Fibroblast of pulmonary artery (primary cell): Measurements from ENCODE around the gene TOGARAM2.

Source experiments
- DNase-seq: peaks from one replicate; pipeline ENCODE4 v3.0.0-alpha.2; 2010; ENCODE audit warnings: low read depth
- H3K4me3 ChIP-seq: replicated peaks from 2 replicates; pipeline ENCODE4 v1.5.1; 2011; ENCODE audit warnings: low read depth, mild to moderate bottlenecking, control low read depth, low read length, moderate library complexity
- CTCF ChIP-seq: IDR thresholded peaks from 2 replicates; pipeline ENCODE4 v1.5.1; 2011; ENCODE audit warnings: mild to moderate bottlenecking, control low read depth, low read length, inconsistent platforms; ENCODE audit errors: missing control alignments

TOGARAM2 gene

GRCh38 chr2:28956890-28957289 is 24.2 kb upstream of the TOGARAM2 start:
- peak; percentile 58 for DNase-seq
- TF ChIP-seq CTCF: peak; percentile 48
- peak overlapping the region; percentile 46 for H3K4me3 ChIP-seq

GRCh38 chr2:28958689-28959088 is 22.4 kb upstream of the TOGARAM2 start:
- TF ChIP-seq CTCF: peak; percentile 55
- no peak overlapping the region for H3K4me3 ChIP-seq
- DNase-seq: peak; percentile 85

GRCh38 chr2:28960401-28960800 is 20.7 kb upstream of the TOGARAM2 start:
- no peak for DNase-seq
- no peak overlapping the region for H3K4me3 ChIP-seq
- TF ChIP-seq CTCF: no peak

- no peak for DNase-seq
- TF ChIP-seq CTCF: no peak
- H3K4me3 ChIP-seq: no peak overlapping the region
Measured at GRCh38 chr2:28962505-28962904, 18.6 kb upstream of the TOGARAM2 start.

- no peak for TF ChIP-seq CTCF
- no peak for DNase-seq
- no peak overlapping the region for H3K4me3 ChIP-seq
Measured at GRCh38 chr2:28970464-28971160, 10.5 kb upstream of the TOGARAM2 start.

GRCh38 chr2:28972778-28973335 is 8.2 kb upstream of the TOGARAM2 start:
- no peak overlapping the region for H3K4me3 ChIP-seq
- no peak for TF ChIP-seq CTCF
- DNase-seq: no peak

GRCh38 chr2:28974252-28974651 is 6.8 kb upstream of the TOGARAM2 start:
- no peak for DNase-seq
- TF ChIP-seq CTCF: no peak
- no peak overlapping the region for H3K4me3 ChIP-seq
